HepG2 (cell line): ENCODE data around the gene PRADC1.
A peak's percentile ranks its signal among the peaks of the same experiment; 100 is the strongest.

ENCODE experiments used
- CTCF ChIP-seq: sonication (generic); formaldehyde crosslinking; IDR thresholded peaks from 2 replicates; pipeline ENCODE4 v1.5.0; 2020; ENCODE audit warnings: mild to moderate bottlenecking, missing genetic modification reagents, moderate library complexity
- E2F1 ChIP-seq: sonication (generic); formaldehyde crosslinking; IDR thresholded peaks from 2 replicates; pipeline ENCODE4 v1.5.0; 2020; ENCODE audit warnings: missing genetic modification reagents
- EHMT2 ChIP-seq: fragments of 200-600 bp; sonication (generic); IDR thresholded peaks from 2 replicates; pipeline ENCODE4 v1.7.0; 2017; ENCODE audit warnings: antibody characterized with exemption, low read depth, low read length, borderline replicate concordance
- IRF1 ChIP-seq: sonication (generic); formaldehyde crosslinking; IDR thresholded peaks from 2 replicates; pipeline ENCODE4 v1.4.0; 2020; ENCODE audit warnings: low read depth, mild to moderate bottlenecking, missing genetic modification reagents
- JUND ChIP-seq: sonication (generic); formaldehyde crosslinking; IDR thresholded peaks from 2 replicates; pipeline ENCODE4 v1.8.0; 2022; ENCODE audit warnings: mild to moderate bottlenecking, missing genetic modification reagents
- NR2F6 ChIP-seq, 2 experiments: IDR thresholded peaks; 2 replicates each; pipeline ENCODE4 v1.6.1; 2016; ENCODE audit warnings: antibody characterized with exemption in 1 of 2, mild to moderate bottlenecking in 1 of 2
- PBX3 ChIP-seq: sonication (generic); formaldehyde crosslinking; IDR thresholded peaks from 2 replicates; pipeline ENCODE4 v1.8.1; 2023; ENCODE audit warnings: missing genetic modification reagents, inconsistent platforms, borderline replicate concordance
- TCF7 ChIP-seq: sonication (generic); IDR thresholded peaks from 2 replicates; pipeline ENCODE4 v1.6.1; 2016; ENCODE audit warnings: antibody characterized with exemption, low read depth
- ZBTB1 ChIP-seq: sonication (generic); formaldehyde crosslinking; IDR thresholded peaks from 2 replicates; pipeline ENCODE4 v1.4.0; 2020; ENCODE audit warnings: missing genetic modification reagents, borderline replicate concordance
- ZNF317 ChIP-seq: sonication (generic); formaldehyde crosslinking; IDR thresholded peaks from 2 replicates; pipeline ENCODE4 v1.5.0; 2020; ENCODE audit warnings: mild to moderate bottlenecking, missing genetic modification reagents
- ZNF790 ChIP-seq: sonication (generic); formaldehyde crosslinking; IDR thresholded peaks from 2 replicates; pipeline ENCODE4 v1.8.0; 2022; ENCODE audit warnings: missing genetic modification reagents, mild to moderate bottlenecking, borderline replicate concordance

- TF ChIP-seq NR2F6 (IDR thresholded peaks at IDR 0.05) (no peak), NR2F6 (CRISPR knock-in tag; IDR thresholded peaks at IDR 0.05) (peak; percentile 36; the same call in 1 of the 2 replicates), ZNF790 (CRISPR knock-in tag) (0 out of 2 replicates have a peak, but pooled peaks have one; percentile 72), CTCF (peak; percentile 24), PBX3 (CRISPR knock-in tag) (0 out of 2 replicates have a peak, but pooled peaks have one; percentile 26), JUND (peak; percentile 44; the same call in 1 of the 2 replicates), E2F1 (peak; percentile 28; the same call in 1 of the 2 replicates), TCF7 (no peak), EHMT2 (no peak), ZBTB1 (CRISPR knock-in tag) (no peak), ZNF317 (CRISPR knock-in tag) (peak; percentile 82; the same call in 1 of the 2 replicates), IRF1 (CRISPR knock-in tag) (peak; percentile 76; the same call in 1 of the 2 replicates)
Measured at GRCh38 chr2:73233932-73234832, 1.1 kb upstream of the PRADC1 start, which contains the start of gene CCT7.
